Type B pancreatic cell (in vitro differentiated cells): ENCODE data around the gene ZNF778. TPM values are rescaled to one million over a fixed set of nuclear protein-coding genes. Genes with fewer than 3 reads are reported as not detected.
"Not testable (repeated sequence)": the region's sequence is repeated elsewhere in the genome, so short reads cannot be mapped to it uniquely, and the experiment has no call there.

ENCODE experiments used
- DNase-seq: peaks from one replicate; pipeline ENCODE4 v3.0.0; 2021; ENCODE audit warnings: mixed read lengths; ENCODE audit not compliant: unreplicated experiment; ENCODE audit errors: extremely low spot score
- H3K27ac Mint-ChIP-seq: 2 replicates; pipeline ENCODE4 v1.8.0; 2021; ENCODE audit warnings: mild to moderate bottlenecking, mixed read lengths
- H3K27me3 Mint-ChIP-seq: 2 replicates; pipeline ENCODE4 v1.8.0; 2021; ENCODE audit warnings: mixed read lengths
- H3K36me3 Mint-ChIP-seq: 2 replicates; pipeline ENCODE4 v1.8.0; 2021; ENCODE audit warnings: mixed read lengths
- H3K4me1 Mint-ChIP-seq: one replicate; pipeline ENCODE4 v1.8.0; 2021; ENCODE audit warnings: mixed read lengths; ENCODE audit not compliant: unreplicated experiment
- H3K4me3 Mint-ChIP-seq: 2 replicates; pipeline ENCODE4 v1.8.0; 2021; ENCODE audit warnings: mild to moderate bottlenecking, mixed read lengths
- H3K9me3 Mint-ChIP-seq: 2 replicates; pipeline ENCODE4 v1.8.0; 2021; ENCODE audit warnings: mixed read lengths
- total RNA-seq: library from RNA; stranded (reverse); gene quantifications from 2 replicates; pipeline ENCODE4 v1.2.1, GENCODE V29; 2021; ENCODE audit warnings: low replicate concordance
- TF ChIP-seq, protein P1 (sequence below): fragments of 200-600 bp; sonication (generic); conservative IDR thresholded peaks from 2 replicates; pipeline ENCODE4 v1.5.0; 2021; ENCODE audit warnings: antibody characterized with exemption, mild to moderate bottlenecking

The ZNF778 gene
- total RNA-seq, 1 donor from 2014 or later: 14.4 TPM

DNA sequence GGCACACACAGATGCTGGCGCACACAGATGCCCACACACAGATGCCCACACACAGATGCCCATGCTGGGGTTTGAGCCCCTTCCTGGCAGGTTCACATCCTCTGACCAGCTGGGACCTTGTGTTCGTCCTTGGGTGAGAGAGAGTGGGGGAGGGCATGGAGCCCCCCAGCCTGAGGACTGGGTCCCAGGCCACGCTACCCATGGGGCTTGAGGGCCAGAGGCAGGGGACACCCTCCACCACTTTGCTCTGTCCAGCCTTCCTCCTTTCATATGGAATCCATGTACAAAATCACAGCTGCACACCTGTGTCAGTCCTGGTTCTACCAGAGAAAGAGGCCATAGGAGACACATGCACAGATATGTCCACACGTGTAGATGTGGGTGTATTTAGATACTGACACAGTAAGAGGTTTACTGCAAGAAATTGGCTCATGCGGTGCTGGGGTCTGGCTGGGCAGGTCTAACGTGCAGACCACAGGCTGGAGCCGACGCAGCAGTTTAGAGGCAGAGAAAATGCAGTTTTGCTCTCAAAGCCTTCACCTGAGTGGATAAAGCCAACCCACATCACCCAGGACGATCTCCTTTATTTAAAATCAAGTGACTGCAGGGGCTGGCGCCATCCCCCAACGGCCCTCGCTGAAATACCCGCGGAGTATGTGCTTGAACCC, 28.0 kb upstream of the ZNF778 start:
- TF ChIP-seq, protein P1, sequence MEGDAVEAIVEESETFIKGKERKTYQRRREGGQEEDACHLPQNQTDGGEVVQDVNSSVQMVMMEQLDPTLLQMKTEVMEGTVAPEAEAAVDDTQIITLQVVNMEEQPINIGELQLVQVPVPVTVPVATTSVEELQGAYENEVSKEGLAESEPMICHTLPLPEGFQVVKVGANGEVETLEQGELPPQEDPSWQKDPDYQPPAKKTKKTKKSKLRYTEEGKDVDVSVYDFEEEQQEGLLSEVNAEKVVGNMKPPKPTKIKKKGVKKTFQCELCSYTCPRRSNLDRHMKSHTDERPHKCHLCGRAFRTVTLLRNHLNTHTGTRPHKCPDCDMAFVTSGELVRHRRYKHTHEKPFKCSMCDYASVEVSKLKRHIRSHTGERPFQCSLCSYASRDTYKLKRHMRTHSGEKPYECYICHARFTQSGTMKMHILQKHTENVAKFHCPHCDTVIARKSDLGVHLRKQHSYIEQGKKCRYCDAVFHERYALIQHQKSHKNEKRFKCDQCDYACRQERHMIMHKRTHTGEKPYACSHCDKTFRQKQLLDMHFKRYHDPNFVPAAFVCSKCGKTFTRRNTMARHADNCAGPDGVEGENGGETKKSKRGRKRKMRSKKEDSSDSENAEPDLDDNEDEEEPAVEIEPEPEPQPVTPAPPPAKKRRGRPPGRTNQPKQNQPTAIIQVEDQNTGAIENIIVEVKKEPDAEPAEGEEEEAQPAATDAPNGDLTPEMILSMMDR: no peak
- H3K9me3 Mint-ChIP-seq: no peaks in the 10 kb centered on the region
- H3K27me3 Mint-ChIP-seq: peaks cover 19% of the 10 kb centered on the region
- no peak for DNase-seq
- peak overlapping the region; percentile 31 for H3K4me3 Mint-ChIP-seq
- no peaks in the 10 kb centered on the region for H3K36me3 Mint-ChIP-seq
- H3K4me1 Mint-ChIP-seq: no peaks in the 10 kb centered on the region
- peak overlapping the region; percentile 50 for H3K27ac Mint-ChIP-seq

DNA sequence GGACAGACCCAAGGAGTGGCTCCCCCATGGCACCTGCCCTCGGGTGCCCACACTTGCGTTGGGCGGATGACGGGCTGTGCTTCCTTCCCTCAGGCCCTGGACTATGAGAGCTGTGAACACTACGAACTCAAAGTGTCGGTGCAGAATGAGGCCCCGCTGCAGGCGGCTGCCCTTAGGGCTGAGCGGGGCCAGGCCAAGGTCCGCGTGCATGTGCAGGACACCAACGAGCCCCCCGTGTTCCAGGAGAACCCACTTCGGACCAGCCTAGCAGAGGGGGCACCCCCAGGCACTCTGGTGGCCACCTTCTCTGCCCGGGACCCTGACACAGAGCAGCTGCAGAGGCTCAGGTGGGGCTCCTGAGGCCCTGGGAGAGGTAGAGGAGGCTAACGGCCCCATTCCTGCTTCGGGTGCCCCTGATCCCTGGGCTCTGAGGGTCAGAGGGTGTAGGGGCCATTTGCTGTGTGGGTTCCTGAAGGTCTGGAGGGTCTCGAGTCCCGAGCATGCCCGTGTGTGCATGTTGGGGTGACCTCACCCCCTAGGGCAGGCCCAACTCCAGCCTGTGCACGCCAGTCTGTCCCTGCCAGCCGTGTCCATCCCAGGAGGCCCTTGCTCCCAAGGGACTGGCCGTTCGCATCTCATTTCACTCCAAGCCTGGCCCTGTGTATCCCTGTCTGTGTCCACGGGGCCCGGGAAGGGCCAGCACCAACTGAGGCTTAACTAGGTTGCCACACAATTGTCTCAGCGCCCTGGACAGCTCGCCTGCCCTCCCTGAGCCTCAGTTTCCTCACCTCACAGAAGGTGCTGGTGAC, 27.1 kb upstream of the ZNF778 start:
- H3K27me3 Mint-ChIP-seq: peaks cover 17% of the 10 kb centered on the region
- peak overlapping the region; percentile 31 for H3K4me3 Mint-ChIP-seq
- DNase-seq: no peak

DNA sequence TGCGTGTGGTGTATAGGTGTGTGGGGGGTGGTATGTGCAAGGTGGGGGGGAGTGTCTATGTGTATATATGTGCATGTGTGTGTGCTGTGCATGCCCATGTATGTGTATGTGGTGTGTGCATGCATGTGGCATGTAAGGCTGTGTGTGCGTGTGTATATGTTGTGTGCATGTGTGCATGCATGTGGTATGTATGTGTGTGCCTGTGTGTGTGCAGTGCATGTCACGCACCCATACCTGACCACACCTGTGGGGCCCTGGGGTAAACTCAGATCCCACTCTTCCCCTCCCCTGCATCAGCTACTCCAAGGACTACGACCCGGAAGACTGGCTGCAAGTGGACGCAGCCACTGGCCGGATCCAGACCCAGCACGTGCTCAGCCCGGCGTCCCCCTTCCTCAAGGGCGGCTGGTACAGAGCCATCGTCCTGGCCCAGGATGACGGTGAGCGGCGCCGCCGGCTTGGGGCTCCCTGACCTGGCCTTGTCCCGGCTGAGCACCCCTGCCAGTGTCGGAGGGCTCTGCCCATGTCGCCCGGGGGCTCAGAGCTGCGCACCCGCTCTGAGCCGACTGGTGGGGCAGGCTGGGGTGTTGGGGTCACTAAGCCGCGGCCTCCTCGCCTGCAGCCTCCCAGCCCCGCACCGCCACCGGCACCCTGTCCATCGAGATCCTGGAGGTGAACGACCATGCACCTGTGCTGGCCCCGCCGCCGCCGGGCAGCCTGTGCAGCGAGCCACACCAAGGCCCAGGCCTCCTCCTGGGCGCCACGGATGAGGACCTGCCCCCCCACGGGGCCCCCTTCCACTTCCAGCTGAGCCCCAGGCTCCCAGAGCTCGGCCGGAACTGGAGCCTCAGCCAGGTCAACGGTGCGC, 26.2 kb upstream of the ZNF778 start:
- DNase-seq: no peak
- TF ChIP-seq, protein P1: no peak
- Mint-ChIP-seq H3K36me3 (no peaks in the 10 kb centered on the region), H3K9me3 (no peaks in the 10 kb centered on the region), H3K4me1 (no peaks in the 10 kb centered on the region), H3K27ac (no peak overlapping the region), H3K4me3 (peak overlapping the region; percentile 57), H3K27me3 (peaks cover 17% of the 10 kb centered on the region)

More for the DNA sequence above, 27.1 kb upstream of the ZNF778 start:
- Mint-ChIP-seq H3K9me3 (no peaks in the 10 kb centered on the region), H3K4me1 (no peaks in the 10 kb centered on the region), H3K27ac (no peak overlapping the region), H3K36me3 (no peaks in the 10 kb centered on the region)
- TF ChIP-seq, protein P1: no peak

DNA sequence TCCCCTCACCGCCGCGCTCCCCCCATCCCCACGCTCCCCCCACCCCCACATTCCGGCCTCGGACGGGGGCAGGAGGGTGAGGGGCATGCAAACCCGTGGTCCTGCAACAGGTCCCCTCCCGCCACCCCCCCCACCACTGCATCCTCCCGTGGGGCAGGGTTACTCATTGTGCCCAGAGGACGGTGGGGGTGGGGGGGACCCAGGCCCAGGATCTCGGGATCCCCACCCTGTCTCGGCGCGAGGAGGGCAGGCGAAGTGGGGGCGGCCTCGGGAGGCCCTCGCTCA, 25.7 kb upstream of the ZNF778 start:
- Mint-ChIP-seq H3K9me3 (no peaks in the 10 kb centered on the region), H3K4me3 (no peak overlapping the region), H3K4me1 (no peaks in the 10 kb centered on the region), H3K36me3 (no peaks in the 10 kb centered on the region), H3K27me3 (peaks cover 17% of the 10 kb centered on the region), H3K27ac (no peak overlapping the region)
- TF ChIP-seq, protein P1: no peak
- DNase-seq: no peak

DNA sequence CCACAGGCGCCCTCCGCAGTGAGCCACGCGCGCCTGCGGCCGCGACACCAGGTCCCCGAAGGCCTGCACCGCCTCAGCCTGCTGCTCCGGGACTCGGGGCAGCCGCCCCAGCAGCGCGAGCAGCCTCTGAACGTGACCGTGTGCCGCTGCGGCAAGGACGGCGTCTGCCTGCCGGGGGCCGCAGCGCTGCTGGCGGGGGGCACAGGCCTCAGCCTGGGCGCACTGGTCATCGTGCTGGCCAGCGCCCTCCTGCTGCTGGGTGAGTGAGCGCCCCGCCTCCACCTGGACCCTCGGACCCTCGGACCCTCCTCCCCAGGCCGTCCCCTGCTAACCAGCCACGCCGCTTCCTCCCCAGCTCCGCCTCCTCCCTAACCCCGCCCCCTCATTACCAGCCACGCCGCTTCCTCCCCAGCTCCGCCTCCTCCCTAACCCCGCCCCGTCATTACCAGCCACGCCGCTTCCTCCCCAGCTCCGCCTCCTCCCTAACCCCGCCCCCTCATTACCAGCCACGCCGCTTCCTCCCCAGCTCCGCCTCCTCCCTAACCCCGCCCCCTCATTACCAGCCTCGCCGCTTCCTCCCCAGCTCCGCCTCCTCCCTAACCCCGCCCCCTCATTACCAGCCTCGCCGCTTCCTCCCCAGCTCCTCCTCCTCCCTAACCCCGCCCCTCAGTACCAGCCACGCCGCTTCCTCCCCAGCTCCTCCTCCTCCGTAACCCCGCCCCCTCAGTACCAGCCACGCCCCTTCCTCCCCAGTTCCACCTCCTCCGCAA, 25.1 kb upstream of the ZNF778 start:
- not testable (repeated sequence) for H3K4me3 Mint-ChIP-seq, H3K36me3 Mint-ChIP-seq, H3K27ac Mint-ChIP-seq, H3K4me1 Mint-ChIP-seq, DNase-seq, H3K9me3 Mint-ChIP-seq
- H3K27me3 Mint-ChIP-seq: peaks cover 15% of the 10 kb centered on the region
